Large intestine (tissue), 3 donors: ENCODE measurements around the gene GOSR1. TPM values are rescaled to one million over a fixed set of nuclear protein-coding genes. Genes with fewer than 3 reads are reported as not detected.
"Not testable (repeated sequence)": the region's sequence is repeated elsewhere in the genome, so short reads cannot be mapped to it uniquely, and the experiment has no call there.

Experiments used
- DNase-seq, 2 donors: peaks; one replicate each; pipeline versions ENCODE4 v3.0.0 to v3.0.0-alpha.2; 2013
- H3K27ac ChIP-seq: one replicate; pipeline ENCODE4 v1.5.1; 2013; ENCODE audit warnings: low read length
- H3K27me3 ChIP-seq: 2 replicates; pipeline ENCODE4 v1.6.1; 2013; ENCODE audit warnings: low read length; ENCODE audit not compliant: control insufficient read depth, insufficient read depth
- H3K36me3 ChIP-seq: 2 replicates; pipeline ENCODE4 v1.6.1; 2013; ENCODE audit warnings: low read length; ENCODE audit not compliant: control insufficient read depth, insufficient read depth
- H3K4me1 ChIP-seq: one replicate; pipeline ENCODE4 v1.6.1; 2013; ENCODE audit warnings: low read length; ENCODE audit not compliant: control insufficient read depth, insufficient read depth
- H3K4me3 ChIP-seq: one replicate; pipeline ENCODE4 v1.5.1; 2013; ENCODE audit warnings: low read length
- H3K9me3 ChIP-seq: one replicate; pipeline ENCODE4 v1.6.1; 2013; ENCODE audit warnings: mild to moderate bottlenecking, low read depth, low read length, moderate library complexity; ENCODE audit not compliant: control insufficient read depth
- WGBS: methylation state at CpG from one replicate; pipeline ENCODE4 v1.1.5; 2013; ENCODE audit warnings: low lambda C conversion rate; ENCODE audit not compliant: insufficient coverage; 5-methylcytosine and 5-hydroxymethylcytosine counted together
- polyA plus RNA-seq: library from polyadenylated mRNA; unstranded; fragments of 120-200 nt; gene quantifications from one replicate; pipeline ENCODE4 v1.2.1, GENCODE V29; 2013

The GOSR1 gene
- polyA plus RNA-seq, 1 donor: 44.1 TPM

DNA sequence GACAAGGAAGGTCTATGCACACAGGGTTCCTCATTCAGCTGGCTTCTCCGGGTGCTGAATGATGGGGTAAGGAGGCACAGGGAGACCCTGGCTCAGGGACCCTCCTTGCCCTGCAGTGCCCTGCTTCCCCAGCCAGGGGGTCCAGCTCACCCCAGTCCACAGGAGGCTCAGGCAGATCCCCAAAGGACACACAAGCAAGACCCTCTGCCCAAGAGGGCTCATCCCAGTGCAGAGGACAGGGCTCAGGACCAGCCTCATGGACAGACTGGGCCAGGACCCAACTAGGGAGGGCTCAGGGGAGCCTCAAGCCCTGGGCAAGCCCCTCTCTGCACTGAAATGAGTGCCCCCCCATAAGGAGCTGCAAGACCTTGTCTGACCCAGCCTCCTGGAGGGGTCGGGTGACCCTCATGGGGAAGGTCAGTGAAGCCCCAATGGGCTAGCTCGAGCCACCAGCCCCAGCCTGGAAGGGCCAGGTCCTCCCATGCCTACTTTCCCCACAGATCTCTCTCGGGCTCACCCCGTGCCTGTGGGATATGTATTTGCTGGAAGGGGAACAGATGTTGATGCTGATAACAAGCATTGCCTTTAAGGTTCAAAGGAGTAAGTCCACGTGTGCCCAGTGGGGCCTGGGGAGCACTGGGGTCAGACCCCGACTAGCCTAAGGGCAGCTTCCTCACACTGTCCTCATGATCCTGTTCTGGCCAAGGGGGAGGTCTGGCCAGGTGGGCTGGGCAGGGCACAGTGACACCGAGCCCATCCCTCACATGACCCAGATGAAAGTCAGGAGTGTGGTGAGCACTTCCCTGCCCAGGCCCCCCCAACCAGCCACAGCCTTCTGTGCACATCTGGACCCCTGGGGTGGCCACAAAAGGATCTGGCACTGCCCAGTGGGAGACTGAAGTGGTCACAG is 83.2 kb downstream of the GOSR1 start:
- no CpG with 5 or more reads among the region's 8 CpGs for WGBS
- H3K9me3 ChIP-seq, H3K4me3 ChIP-seq, H3K27ac ChIP-seq, H3K36me3 ChIP-seq, H3K27me3 ChIP-seq, DNase-seq, H3K4me1 ChIP-seq: not testable (repeated sequence)

DNA sequence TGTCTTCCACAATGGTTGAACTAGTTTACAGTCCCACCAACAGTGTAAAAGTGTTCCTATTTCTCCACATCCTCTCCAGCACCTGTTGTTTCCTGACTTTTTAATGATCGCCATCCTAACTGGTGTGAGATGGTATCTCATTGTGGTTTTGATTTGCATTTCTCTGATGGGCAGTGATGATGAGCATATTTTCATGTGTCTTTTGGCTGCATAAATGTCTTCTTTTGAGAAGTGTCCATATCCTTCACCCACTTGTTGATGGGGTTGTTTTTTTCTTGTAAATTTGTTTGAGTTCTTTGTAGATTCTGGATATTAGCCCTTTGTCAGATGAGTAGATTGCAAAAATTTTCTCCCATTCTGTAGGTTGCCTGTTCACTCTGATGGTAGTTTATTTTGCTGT is 84.6 kb downstream of the GOSR1 start:
- not testable (repeated sequence) for H3K36me3 ChIP-seq, H3K27ac ChIP-seq, H3K4me3 ChIP-seq, H3K4me1 ChIP-seq, DNase-seq, H3K9me3 ChIP-seq, H3K27me3 ChIP-seq
- WGBS: no CpG with 5 or more reads among the region's 1 CpG

DNA sequence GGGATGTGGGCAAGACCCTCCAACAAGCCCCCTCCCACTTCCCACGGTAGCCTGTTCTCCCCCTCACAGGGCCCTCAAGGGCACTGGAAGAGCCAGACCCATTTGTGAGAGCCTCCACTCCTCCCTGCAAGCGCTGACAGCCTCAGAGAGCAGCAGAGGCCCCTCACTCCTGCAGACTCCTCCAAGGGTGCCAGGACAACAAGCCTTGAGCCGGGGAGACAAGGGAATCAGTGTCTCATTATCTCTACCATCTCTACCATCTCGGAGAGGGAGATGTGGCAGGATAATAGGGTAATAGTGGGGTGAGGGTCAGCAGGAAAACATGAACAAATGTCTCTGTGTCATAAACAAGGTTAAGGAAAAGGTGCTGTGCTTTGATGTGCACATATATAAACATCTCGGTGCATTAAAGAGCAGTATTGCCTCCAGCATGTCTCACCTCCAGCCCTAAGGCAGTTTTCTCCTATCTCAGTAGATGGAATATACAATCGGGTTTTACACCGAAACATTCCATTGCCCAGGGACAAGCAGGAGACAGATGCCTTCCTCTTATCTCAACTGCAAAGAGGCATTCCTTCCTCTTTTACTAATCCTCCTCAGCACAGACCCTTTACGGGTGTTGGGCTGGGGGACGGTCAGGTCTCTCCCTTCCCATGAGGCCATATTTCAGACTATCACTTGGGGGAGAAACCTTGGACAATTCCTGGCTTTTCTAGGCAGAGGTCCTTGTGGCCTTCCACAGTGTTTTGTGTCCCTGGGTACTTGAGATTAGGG is 86.1 kb downstream of the GOSR1 start:
- H3K36me3 ChIP-seq, H3K27me3 ChIP-seq, H3K9me3 ChIP-seq, H3K4me1 ChIP-seq, H3K27ac ChIP-seq, H3K4me3 ChIP-seq, DNase-seq: not testable (repeated sequence)
- WGBS: no CpG with 5 or more reads among the region's 9 CpGs

DNA sequence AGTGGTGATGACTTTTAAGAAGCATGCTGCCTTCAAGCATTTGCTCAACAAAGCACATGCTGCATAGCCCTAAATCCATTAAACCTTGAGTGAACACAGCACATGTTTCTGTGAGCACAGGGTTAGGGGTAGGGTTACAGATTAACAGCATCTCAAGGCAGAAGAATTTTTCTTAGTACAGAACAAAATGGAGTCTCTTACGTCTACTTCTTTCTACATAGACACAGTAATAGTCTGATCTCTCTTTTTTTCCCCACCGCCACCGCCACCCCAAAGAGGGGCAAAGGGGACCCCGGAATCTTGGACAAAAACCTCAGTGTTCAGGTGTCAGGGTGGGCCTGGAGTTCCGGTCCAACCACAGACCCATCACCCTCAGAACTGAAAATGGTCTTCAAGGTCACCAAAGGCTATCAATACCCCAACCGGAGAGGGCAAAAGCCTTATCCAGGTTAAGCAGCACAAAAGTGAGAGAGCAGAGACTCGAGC is 86.7 kb downstream of the GOSR1 start:
- H3K27me3 ChIP-seq, H3K4me3 ChIP-seq, DNase-seq, H3K27ac ChIP-seq, H3K36me3 ChIP-seq, H3K4me1 ChIP-seq, H3K9me3 ChIP-seq: not testable (repeated sequence)
- WGBS: no CpG with 5 or more reads among the region's 7 CpGs

DNA sequence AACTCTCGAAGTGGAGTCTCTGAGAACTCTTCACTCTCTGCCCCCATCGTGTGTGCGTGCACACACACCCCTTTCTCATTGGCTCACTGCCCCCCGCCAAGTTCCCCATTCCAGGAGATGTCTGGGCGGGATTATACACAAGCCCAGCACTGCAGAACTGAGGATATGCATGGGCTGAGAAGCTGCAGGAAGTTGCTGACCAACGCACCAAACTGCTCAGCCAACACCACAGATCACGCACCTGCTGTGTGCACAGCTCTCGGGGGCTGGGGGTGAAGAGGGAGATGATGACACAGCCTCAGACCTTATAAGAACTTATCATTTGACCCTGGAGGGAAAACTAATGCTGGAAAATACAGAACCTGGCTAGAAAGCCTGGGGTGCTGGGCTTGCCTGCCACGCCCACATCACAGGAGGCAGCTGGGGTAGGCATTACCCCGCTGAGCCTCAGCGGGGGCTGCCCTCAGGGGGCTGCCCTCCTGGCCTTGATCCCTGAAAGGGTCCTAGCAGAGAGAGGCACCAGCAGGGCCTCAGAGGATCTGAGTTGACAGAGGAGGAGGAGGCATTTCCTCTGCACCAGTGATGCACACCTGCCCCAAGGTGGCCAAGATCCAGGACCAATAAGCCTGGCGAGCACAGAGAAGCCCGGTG is 87.3 kb downstream of the GOSR1 start:
- not testable (repeated sequence) for DNase-seq, H3K4me3 ChIP-seq, H3K27ac ChIP-seq, H3K27me3 ChIP-seq, H3K36me3 ChIP-seq, H3K9me3 ChIP-seq, H3K4me1 ChIP-seq
- 50% methylated on average over 2 of the region's 13 CpGs for WGBS

DNA sequence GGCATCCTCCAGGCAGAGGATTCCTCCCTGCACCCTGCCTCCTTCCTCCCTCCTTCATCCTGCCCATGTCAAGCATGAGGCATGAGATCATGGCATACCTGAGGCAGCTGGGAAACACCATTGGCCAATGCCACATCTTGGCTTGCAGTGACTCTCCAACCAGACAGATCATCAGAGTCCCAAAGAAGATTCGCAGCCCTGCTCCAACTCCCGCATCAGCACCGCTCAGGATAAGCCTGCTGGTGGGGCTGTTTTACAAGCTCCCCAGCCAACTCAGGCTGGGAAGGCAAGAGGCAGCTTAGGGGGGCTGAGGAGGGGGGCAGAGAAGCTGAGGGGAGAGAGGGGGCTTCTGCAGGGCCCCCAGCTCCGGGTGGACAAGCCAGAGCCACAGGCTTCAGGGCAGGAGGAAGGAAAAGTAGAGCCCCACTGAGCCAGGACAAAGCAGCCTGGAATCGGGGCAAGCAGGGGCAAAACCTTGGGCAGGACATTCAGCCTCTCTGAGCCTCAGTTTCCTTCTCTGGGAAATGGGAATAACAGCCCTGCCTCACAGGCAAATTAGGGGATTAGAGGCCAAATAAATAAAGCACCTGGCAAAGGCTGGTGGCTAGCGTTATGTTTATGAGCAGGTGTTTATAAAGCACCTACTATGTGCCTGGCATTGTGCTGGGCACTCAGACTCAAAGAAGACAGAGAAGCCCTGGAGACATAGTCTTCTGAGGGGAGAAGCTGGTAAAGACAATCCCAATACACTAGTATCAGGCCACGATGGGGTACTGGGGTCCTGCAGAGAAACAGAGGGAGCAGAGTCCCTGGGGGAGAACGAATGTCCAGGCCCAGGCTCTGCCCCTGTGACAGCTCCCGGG is 88.1 kb downstream of the GOSR1 start:
- Histone ChIP-seq H3K27ac (no peak overlapping the region), H3K4me3 (no peak overlapping the region), H3K36me3 (no peaks in the 10 kb centered on the region), H3K4me1 (no peaks in the 10 kb centered on the region), H3K9me3 (no peaks in the 10 kb centered on the region), H3K27me3 (no peaks in the 10 kb centered on the region)
- no CpG with 5 or more reads among the region's 9 CpGs for WGBS
- DNase-seq: no peak

DNA sequence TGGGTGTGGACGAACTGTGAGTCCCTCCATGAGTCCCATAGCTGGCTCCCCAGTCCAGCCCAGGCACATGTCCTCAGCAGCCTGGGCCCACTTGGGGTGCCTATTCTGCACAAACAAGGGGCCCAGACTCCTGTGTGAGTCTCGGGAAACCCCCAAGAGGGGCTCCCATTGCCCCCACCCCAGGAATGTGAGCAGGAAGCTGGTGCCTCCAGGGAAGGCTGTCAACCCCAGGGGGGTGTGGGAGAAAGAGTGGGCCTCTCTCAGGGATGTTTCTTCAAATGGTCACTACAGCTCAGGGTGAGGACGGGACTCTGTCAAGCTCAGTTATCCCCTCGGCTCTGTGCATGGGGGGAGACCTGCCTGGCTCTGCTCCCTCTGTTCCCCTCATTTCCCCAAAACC is 88.9 kb downstream of the GOSR1 start:
- WGBS: no CpG with 5 or more reads among the region's 4 CpGs
- H3K27me3 ChIP-seq, DNase-seq, H3K27ac ChIP-seq, H3K9me3 ChIP-seq, H3K4me1 ChIP-seq, H3K36me3 ChIP-seq, H3K4me3 ChIP-seq: not testable (repeated sequence)

DNA sequence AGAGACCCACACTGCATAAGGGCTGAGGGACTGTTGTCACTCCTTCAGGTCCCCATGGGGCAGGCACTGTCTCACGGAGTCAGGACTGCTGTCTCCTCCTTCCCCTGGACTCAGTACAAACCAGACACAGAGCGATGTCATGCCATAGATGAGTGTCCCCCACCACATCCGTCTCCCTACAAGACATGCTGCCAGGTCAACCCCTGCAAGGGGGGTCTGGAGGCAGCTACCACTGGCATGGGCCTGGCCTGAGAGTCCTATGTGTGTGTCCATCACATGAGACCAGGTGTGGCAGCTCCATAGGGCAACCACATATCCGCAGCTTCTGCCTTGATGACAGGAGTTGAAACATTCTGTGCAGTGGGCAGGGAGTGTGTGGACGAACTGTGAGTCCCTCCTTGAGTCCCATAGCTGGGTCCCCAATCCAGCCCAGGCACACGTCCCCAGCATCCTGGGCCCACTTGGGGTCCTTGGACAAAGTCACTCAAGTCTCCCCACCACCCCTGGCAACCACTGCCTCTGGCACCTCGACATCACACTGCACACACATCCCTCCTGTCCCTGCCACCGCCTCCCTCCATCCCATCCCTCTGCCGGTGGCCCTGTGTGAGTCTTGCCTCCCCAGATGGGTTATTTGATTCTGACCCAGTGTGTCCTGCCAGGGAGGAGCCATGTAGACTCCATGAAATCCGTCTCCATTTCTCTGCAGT is 89.5 kb downstream of the GOSR1 start:
- no CpG with 5 or more reads among the region's 10 CpGs for WGBS

DNA sequence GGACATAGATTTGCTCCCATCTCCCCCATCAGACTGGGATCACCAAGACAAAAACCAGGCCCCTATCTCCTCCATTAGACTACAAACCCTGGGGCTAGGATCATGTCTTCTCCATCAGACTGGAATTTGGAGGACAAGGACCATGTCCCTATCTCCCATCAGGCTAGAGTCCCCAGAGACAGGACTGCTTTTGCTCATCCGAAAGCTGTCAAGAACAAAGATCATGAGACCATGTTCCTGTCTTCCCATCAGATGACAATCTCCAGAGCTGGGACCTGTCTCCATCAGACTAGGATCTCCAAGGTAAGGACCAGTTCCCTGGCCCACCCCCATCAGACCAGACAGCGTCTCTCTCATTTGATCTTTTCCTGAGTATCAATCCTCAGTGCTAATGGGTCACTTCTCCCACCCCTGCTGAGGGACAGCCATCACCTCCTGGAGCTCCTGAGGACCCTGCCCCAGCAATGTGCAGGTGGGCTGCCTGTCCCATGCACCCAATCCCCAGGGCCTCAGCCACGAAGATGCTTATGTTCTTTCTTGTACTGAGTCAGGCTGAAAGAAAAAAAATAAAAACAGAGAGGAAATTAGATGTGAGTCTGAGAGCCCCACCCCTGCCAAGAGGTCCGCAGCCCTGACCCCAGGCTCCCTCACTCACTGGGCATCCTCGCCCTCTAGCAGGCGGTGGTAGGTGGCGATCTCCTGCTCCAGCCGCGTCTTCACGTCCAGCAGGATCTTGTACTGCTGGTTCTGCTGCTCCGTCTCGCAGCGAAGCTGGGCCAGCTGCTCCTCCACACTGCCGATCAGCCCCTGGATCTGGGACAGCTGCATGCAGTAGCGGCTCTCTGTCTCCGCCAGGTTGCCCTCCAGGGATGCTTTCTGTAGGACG is 90.3 kb downstream of the GOSR1 start:
- DNase-seq: no peak
- H3K27me3 ChIP-seq: no peaks in the 10 kb centered on the region
- H3K9me3 ChIP-seq: no peaks in the 10 kb centered on the region
- H3K36me3 ChIP-seq: no peaks in the 10 kb centered on the region
- no peaks in the 10 kb centered on the region for H3K4me1 ChIP-seq
- H3K27ac ChIP-seq: no peak overlapping the region
- no peak overlapping the region for H3K4me3 ChIP-seq
- no CpG with 5 or more reads among the region's 17 CpGs for WGBS

More for the DNA sequence above, 89.5 kb downstream of the GOSR1 start:
- not testable (repeated sequence) for H3K36me3 ChIP-seq, H3K27ac ChIP-seq, H3K4me1 ChIP-seq, H3K9me3 ChIP-seq, DNase-seq, H3K4me3 ChIP-seq, H3K27me3 ChIP-seq
